ENCODE measurements around the gene CACNA1E.

- TF ChIP-seq TAF1 (IDR thresholded peaks at IDR 0.05; ENCODE audit: low read depth, low read length): no peak
- no peak for TF ChIP-seq POLR2A (IDR thresholded peaks at IDR 0.05; ENCODE audit: low read depth, low read length)
Observed at GRCh38 chr1:181626279-181626938, 143.1 kb downstream of the CACNA1E start.
